HG02678 (cell line): Measurements from ENCODE around the gene NRXN3.
"Not testable (repeated sequence)": the region's sequence is repeated elsewhere in the genome, so short reads cannot be mapped to it uniquely, and the experiment has no call there.

ENCODE experiments used
- ATAC-seq: cut with Tn5 transposase; IDR thresholded peaks from one replicate; pipeline ENCODE4 v1.9.1; 2021; ENCODE audit warnings: mild to moderate bottlenecking, moderate library complexity; ENCODE audit not compliant: unreplicated experiment

Gene NRXN3

GRCh38 chr14:79098324-79098723, 928.2 kb downstream of the NRXN3 start:
- no peak for ATAC-seq

GRCh38 chr14:79100578-79100977, 930.4 kb downstream of the NRXN3 start:
- no peak for ATAC-seq

GRCh38 chr14:79101388-79101787, 931.2 kb downstream of the NRXN3 start:
- ATAC-seq = no peak

- no peak for ATAC-seq
Observed at GRCh38 chr14:79103764-79104163, 933.6 kb downstream of the NRXN3 start.

- ATAC-seq = not testable (repeated sequence)
Observed at GRCh38 chr14:79110564-79110963, 940.4 kb downstream of the NRXN3 start.

GRCh38 chr14:79111987-79112501, 941.9 kb downstream of the NRXN3 start:
- no peak for ATAC-seq

- ATAC-seq = no peak
Observed at GRCh38 chr14:79117561-79117960, 947.4 kb downstream of the NRXN3 start.

GRCh38 chr14:79118291-79118690, 948.1 kb downstream of the NRXN3 start:
- no peak for ATAC-seq

GRCh38 chr14:79134361-79134760, 964.2 kb downstream of the NRXN3 start:
- ATAC-seq = no peak

- no peak for ATAC-seq
Observed at GRCh38 chr14:79136071-79137044, 966.2 kb downstream of the NRXN3 start.

GRCh38 chr14:79137045-79137430, 966.9 kb downstream of the NRXN3 start:
- ATAC-seq = no peak

- ATAC-seq = no peak
Observed at GRCh38 chr14:79137836-79138235, 967.7 kb downstream of the NRXN3 start.

- ATAC-seq = no peak
Observed at GRCh38 chr14:79144896-79145295, 974.7 kb downstream of the NRXN3 start.

- ATAC-seq = no peak
Observed at GRCh38 chr14:79150226-79150625, 980.1 kb downstream of the NRXN3 start.

GRCh38 chr14:79157369-79157768, 987.2 kb downstream of the NRXN3 start:
- no peak for ATAC-seq

GRCh38 chr14:79161571-79161970, 991.4 kb downstream of the NRXN3 start:
- no peak for ATAC-seq

GRCh38 chr14:79162833-79163232, 992.7 kb downstream of the NRXN3 start:
- ATAC-seq = no peak

GRCh38 chr14:79165471-79166090, 995.4 kb downstream of the NRXN3 start:
- no peak for ATAC-seq

- no peak for ATAC-seq
Observed at GRCh38 chr14:79166171-79166570, 996.0 kb downstream of the NRXN3 start.

GRCh38 chr14:79167957-79168356, 997.8 kb downstream of the NRXN3 start:
- no peak for ATAC-seq

GRCh38 chr14:79175671-79176070, 1005.5 kb downstream of the NRXN3 start:
- no peak for ATAC-seq

- ATAC-seq = no peak
Observed at GRCh38 chr14:79177106-79177505, 1006.9 kb downstream of the NRXN3 start.
